GM12878 (cell line): Measurements from ENCODE around the gene CLEC2B.

Experiments
- CHD1 ChIP-seq: IDR thresholded peaks from 2 replicates; pipeline ENCODE4 v1.6.1; 2012; ENCODE audit warnings: low read depth, low read length, improper control_type of control experiment
- CREB1 ChIP-seq: IDR thresholded peaks from 2 replicates; pipeline ENCODE4 v1.6.1; 2012; ENCODE audit warnings: low read depth, mild to moderate bottlenecking, inconsistent platforms
- CREM ChIP-seq: IDR thresholded peaks from 2 replicates; pipeline ENCODE4 v1.6.1; 2014; ENCODE audit warnings: antibody characterized with exemption, low read depth
- CTCF ChIP-seq, 3 experiments: IDR thresholded peaks in 2 of 3; conservative IDR thresholded peaks in 1 of 3; 2 replicates each; pipeline ENCODE4 v1.5.1; 2011; ENCODE audit warnings: low read depth in 3 of 3, low read length in 3 of 3, mild to moderate bottlenecking in 3 of 3, control low read depth in 2 of 3, moderate library complexity in 2 of 3, inconsistent platforms in 1 of 3, mixed read lengths in 1 of 3; ENCODE audit not compliant: control insufficient read depth in 2 of 3, insufficient read depth in 1 of 3; ENCODE audit errors: extremely low read depth in 1 of 3
- HCFC1 ChIP-seq: fragments of 150-350 bp; IDR thresholded peaks from 2 replicates; pipeline ENCODE4 v1.6.1; 2014; ENCODE audit warnings: low read length
- SMAD1 ChIP-seq: fragments of 450-650 bp; IDR thresholded peaks from 2 replicates; pipeline ENCODE4 v1.6.1; 2018; ENCODE audit warnings: mild to moderate bottlenecking, low read depth; ENCODE audit not compliant: partially characterized antibody
- SMC3 ChIP-seq: IDR thresholded peaks from 2 replicates; pipeline ENCODE4 v1.6.1; 2011; ENCODE audit warnings: low read length, improper control_type of control experiment, borderline replicate concordance
- SUZ12 ChIP-seq: fragments of 200-600 bp; sonication (generic); IDR thresholded peaks from one replicate; pipeline ENCODE4 v1.6.1; 2018; ENCODE audit warnings: antibody characterized with exemption, mild to moderate bottlenecking; ENCODE audit not compliant: unreplicated experiment
- TF ChIP-seq, protein P1 (sequence below): IDR thresholded peaks from 2 replicates; pipeline ENCODE4 v1.6.1; 2011; ENCODE audit warnings: borderline replicate concordance, low read depth, mild to moderate bottlenecking, moderate library complexity, low read length; ENCODE audit not compliant: insufficient read depth, poor library complexity, severe bottlenecking
- TF ChIP-seq, protein P2 (sequence below): IDR thresholded peaks from 2 replicates; pipeline ENCODE4 v1.6.1; 2012; ENCODE audit warnings: improper control_type of control experiment, low read depth, low read length; ENCODE audit not compliant: insufficient replicate concordance
- TF ChIP-seq, protein P3 (sequence below): IDR thresholded peaks from 2 replicates; pipeline ENCODE4 v1.6.1; 2012; ENCODE audit warnings: low read length, inconsistent platforms

GRCh38 chr12:9810671-9811070 lies 58.5 kb downstream of the CLEC2B start:
- TF ChIP-seq HCFC1 = no peak
- TF ChIP-seq, protein P1, sequence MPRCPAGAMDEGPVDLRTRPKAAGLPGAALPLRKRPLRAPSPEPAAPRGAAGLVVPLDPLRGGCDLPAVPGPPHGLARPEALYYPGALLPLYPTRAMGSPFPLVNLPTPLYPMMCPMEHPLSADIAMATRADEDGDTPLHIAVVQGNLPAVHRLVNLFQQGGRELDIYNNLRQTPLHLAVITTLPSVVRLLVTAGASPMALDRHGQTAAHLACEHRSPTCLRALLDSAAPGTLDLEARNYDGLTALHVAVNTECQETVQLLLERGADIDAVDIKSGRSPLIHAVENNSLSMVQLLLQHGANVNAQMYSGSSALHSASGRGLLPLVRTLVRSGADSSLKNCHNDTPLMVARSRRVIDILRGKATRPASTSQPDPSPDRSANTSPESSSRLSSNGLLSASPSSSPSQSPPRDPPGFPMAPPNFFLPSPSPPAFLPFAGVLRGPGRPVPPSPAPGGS = no peak
- TF ChIP-seq CREB1 = no peak
- no peak for TF ChIP-seq CTCF (IDR thresholded peaks at IDR 0.05 in 2 of 3, conservative IDR thresholded peaks at IDR 0.05 in 1 of 3; ENCODE audit: control insufficient read depth in 2 of 3, extremely low read depth in 1 of 3, insufficient read depth in 1 of 3, low read depth in 3 of 3, low read length in 3 of 3)
- TF ChIP-seq, protein P2, sequence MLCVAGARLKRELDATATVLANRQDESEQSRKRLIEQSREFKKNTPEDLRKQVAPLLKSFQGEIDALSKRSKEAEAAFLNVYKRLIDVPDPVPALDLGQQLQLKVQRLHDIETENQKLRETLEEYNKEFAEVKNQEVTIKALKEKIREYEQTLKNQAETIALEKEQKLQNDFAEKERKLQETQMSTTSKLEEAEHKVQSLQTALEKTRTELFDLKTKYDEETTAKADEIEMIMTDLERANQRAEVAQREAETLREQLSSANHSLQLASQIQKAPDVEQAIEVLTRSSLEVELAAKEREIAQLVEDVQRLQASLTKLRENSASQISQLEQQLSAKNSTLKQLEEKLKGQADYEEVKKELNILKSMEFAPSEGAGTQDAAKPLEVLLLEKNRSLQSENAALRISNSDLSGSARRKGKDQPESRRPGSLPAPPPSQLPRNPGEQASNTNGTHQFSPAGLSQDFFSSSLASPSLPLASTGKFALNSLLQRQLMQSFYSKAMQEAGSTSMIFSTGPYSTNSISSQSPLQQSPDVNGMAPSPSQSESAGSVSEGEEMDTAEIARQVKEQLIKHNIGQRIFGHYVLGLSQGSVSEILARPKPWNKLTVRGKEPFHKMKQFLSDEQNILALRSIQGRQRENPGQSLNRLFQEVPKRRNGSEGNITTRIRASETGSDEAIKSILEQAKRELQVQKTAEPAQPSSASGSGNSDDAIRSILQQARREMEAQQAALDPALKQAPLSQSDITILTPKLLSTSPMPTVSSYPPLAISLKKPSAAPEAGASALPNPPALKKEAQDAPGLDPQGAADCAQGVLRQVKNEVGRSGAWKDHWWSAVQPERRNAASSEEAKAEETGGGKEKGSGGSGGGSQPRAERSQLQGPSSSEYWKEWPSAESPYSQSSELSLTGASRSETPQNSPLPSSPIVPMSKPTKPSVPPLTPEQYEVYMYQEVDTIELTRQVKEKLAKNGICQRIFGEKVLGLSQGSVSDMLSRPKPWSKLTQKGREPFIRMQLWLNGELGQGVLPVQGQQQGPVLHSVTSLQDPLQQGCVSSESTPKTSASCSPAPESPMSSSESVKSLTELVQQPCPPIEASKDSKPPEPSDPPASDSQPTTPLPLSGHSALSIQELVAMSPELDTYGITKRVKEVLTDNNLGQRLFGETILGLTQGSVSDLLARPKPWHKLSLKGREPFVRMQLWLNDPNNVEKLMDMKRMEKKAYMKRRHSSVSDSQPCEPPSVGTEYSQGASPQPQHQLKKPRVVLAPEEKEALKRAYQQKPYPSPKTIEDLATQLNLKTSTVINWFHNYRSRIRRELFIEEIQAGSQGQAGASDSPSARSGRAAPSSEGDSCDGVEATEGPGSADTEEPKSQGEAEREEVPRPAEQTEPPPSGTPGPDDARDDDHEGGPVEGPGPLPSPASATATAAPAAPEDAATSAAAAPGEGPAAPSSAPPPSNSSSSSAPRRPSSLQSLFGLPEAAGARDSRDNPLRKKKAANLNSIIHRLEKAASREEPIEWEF = no peak
- no peak for TF ChIP-seq SMC3
- TF ChIP-seq SUZ12 = no peak
- TF ChIP-seq SMAD1 = no peak
- TF ChIP-seq CHD1 = no peak
- TF ChIP-seq, protein P3, sequence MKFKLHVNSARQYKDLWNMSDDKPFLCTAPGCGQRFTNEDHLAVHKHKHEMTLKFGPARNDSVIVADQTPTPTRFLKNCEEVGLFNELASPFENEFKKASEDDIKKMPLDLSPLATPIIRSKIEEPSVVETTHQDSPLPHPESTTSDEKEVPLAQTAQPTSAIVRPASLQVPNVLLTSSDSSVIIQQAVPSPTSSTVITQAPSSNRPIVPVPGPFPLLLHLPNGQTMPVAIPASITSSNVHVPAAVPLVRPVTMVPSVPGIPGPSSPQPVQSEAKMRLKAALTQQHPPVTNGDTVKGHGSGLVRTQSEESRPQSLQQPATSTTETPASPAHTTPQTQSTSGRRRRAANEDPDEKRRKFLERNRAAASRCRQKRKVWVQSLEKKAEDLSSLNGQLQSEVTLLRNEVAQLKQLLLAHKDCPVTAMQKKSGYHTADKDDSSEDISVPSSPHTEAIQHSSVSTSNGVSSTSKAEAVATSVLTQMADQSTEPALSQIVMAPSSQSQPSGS = no peak
- TF ChIP-seq CREM = no peak
